H1 (cell line): ENCODE measurements around the gene ROBO2. TPM values are rescaled to one million over a fixed set of nuclear protein-coding genes. Genes with fewer than 3 reads are reported as not detected.

Experiments used
- CTCF ChIA-PET: fragments of 300-600 bp; sonication (Branson Sonifier 250); formaldehyde crosslinking; loops from one replicate; lab custom pipeline; 2021; ENCODE audit not compliant: partially characterized antibody; lab: Charles Lee
- POLR2A ChIA-PET: fragments of 300-600 bp; sonication (Branson Sonifier 250); formaldehyde crosslinking; loops from one replicate; lab custom pipeline; 2021; ENCODE audit warnings: inconsistent platforms; ENCODE audit not compliant: partially characterized antibody; lab: Charles Lee
- DNase-seq, 2 experiments: peaks; one replicate each; pipeline versions ENCODE4 v3.0.0 to v3.0.0-alpha.2; 2010 to 2022; ENCODE audit warnings: low spot score in 2 of 2, low read depth in 1 of 2, mixed read lengths in 1 of 2
- FAIRE-seq: peaks from 2 replicates; lab custom pipeline; 2011; peaks lifted over from hg19 to GRCh38; lab: Jason Lieb, UNC
- H2AFZ ChIP-seq: 2 replicates; pipeline ENCODE4 v1.8.1; 2012; ENCODE audit warnings: low read length, inconsistent platforms
- H2AK5ac ChIP-seq: 2 replicates; pipeline ENCODE4 v1.6.1; 2013; ENCODE audit warnings: low read depth, low read length
- H2BK120ac ChIP-seq: replicated peaks from 2 replicates; pipeline ENCODE3; 2013; ENCODE audit warnings: low read depth, low read length, inconsistent platforms
- H2BK12ac ChIP-seq: 2 replicates; pipeline ENCODE4 v1.6.1; 2013; ENCODE audit warnings: low read depth, low read length
- H2BK15ac ChIP-seq: 2 replicates; pipeline ENCODE4 v1.6.1; 2013; ENCODE audit warnings: low read length
- H2BK20ac ChIP-seq: 2 replicates; pipeline ENCODE4 v1.6.1; 2013; ENCODE audit warnings: low read length
- H2BK5ac ChIP-seq: 2 replicates; pipeline ENCODE4 v1.6.1; 2013; ENCODE audit warnings: low read depth, low read length
- H3K14ac ChIP-seq: 2 replicates; pipeline ENCODE4 v1.6.1; 2013; ENCODE audit warnings: inconsistent platforms; ENCODE audit not compliant: insufficient read length
- H3K18ac ChIP-seq: 2 replicates; pipeline ENCODE4 v1.6.1; 2013; ENCODE audit warnings: low read length; ENCODE audit errors: extremely low read depth
- H3K23ac ChIP-seq: 2 replicates; pipeline ENCODE4 v1.6.1; 2013; ENCODE audit warnings: inconsistent platforms; ENCODE audit not compliant: insufficient read length
- H3K23me2 ChIP-seq: 2 replicates; pipeline ENCODE4 v1.6.1; 2013; ENCODE audit warnings: low read depth, low read length
- H3K27ac ChIP-seq: 2 replicates; pipeline ENCODE4 v1.6.1; 2011; ENCODE audit warnings: low read depth, low read length, inconsistent platforms
- H3K27me3 ChIP-seq, 4 experiments: replicated peaks in 1 of 4; 1 replicate in 1 of 4; 2 replicates in 3 of 4; pipeline versions ENCODE4 v1.6.1 to v1.8.1; 2011 to 2013; ENCODE audit warnings: low read length in 3 of 4, mild to moderate bottlenecking in 3 of 4, inconsistent platforms in 2 of 4, mixed read lengths in 2 of 4, moderate library complexity in 1 of 4; ENCODE audit not compliant: control insufficient read depth in 3 of 4, insufficient read depth in 3 of 4; ENCODE audit errors: extremely low read depth in 1 of 4
- H3K36me3 ChIP-seq, 4 experiments: 2 replicates each; pipeline versions ENCODE4 v1.6.1 to v1.8.1; 2011 to 2013; ENCODE audit warnings: mild to moderate bottlenecking in 4 of 4, low read length in 3 of 4, moderate library complexity in 2 of 4, control low read depth in 1 of 4, inconsistent platforms in 1 of 4; ENCODE audit not compliant: insufficient read depth in 4 of 4, control insufficient read depth in 2 of 4
- H3K4ac ChIP-seq: replicated peaks from 2 replicates; pipeline ENCODE3; 2013; ENCODE audit warnings: low read length, low read depth, mixed read lengths, inconsistent platforms; ENCODE audit not compliant: insufficient read length
- H3K4me1 ChIP-seq, 4 experiments: replicated peaks in 1 of 4; 1 replicate in 1 of 4; 2 replicates in 3 of 4; pipeline versions ENCODE4 v1.6.1 to v1.8.1; 2011 to 2013; ENCODE audit warnings: low read length in 3 of 4, inconsistent platforms in 2 of 4, mixed read lengths in 1 of 4; ENCODE audit not compliant: insufficient read depth in 4 of 4, control insufficient read depth in 3 of 4
- H3K4me2 ChIP-seq, 2 experiments: 2 replicates each; pipeline versions ENCODE4 v1.6.1 to v1.8.1; 2011 to 2013; ENCODE audit warnings: low read depth in 2 of 2, low read length in 2 of 2, control low read depth in 1 of 2, inconsistent platforms in 1 of 2, mild to moderate bottlenecking in 1 of 2; ENCODE audit not compliant: insufficient read depth in 1 of 2
- H3K4me3 ChIP-seq, 4 experiments: fragments of 200-600, 300-600 bp in 1 of 4; sonication (generic), shearing (Covaris generic), sonication (Bioruptor Twin) in 1 of 4; 2 replicates each; pipeline versions ENCODE4 v1.5.1 to v1.8.1; 2011 to 2016; ENCODE audit warnings: low read length in 4 of 4, low read depth in 3 of 4, control low read depth in 2 of 4, inconsistent platforms in 2 of 4, mild to moderate bottlenecking in 2 of 4, mixed read lengths in 1 of 4, moderate library complexity in 1 of 4; ENCODE audit not compliant: insufficient read depth in 2 of 4; ENCODE audit errors: extremely low read depth in 1 of 4
- H3K56ac ChIP-seq: replicated peaks from 2 replicates; pipeline ENCODE3; 2013; ENCODE audit warnings: low read depth, mild to moderate bottlenecking, mixed read lengths, low read length, inconsistent platforms; ENCODE audit not compliant: insufficient read length
- H3K79me1 ChIP-seq: 2 replicates; pipeline ENCODE4 v1.6.1; 2013; ENCODE audit warnings: low read depth, low read length, control low read depth
- H3K79me2 ChIP-seq, 2 experiments: 2 replicates each; pipeline versions ENCODE4 v1.6.1 to v1.8.1; 2012 to 2013; ENCODE audit warnings: low read length in 2 of 2, mild to moderate bottlenecking in 2 of 2, inconsistent platforms in 1 of 2; ENCODE audit not compliant: insufficient read depth in 2 of 2, control insufficient read depth in 1 of 2
- H3K9ac ChIP-seq, 4 experiments: replicated peaks in 1 of 4; 1 replicate in 1 of 4; 2 replicates in 3 of 4; pipeline versions ENCODE4 v1.6.1 to v1.8.1; 2011 to 2013; ENCODE audit warnings: low read depth in 3 of 4, low read length in 3 of 4, control low read depth in 2 of 4, mild to moderate bottlenecking in 2 of 4, moderate library complexity in 2 of 4, inconsistent platforms in 1 of 4; ENCODE audit errors: extremely low read depth in 1 of 4
- H3K9me3 ChIP-seq, 2 experiments: 2 replicates each; pipeline versions ENCODE4 v1.6.1 to v1.8.1; 2012 to 2013; ENCODE audit warnings: mild to moderate bottlenecking in 2 of 2, moderate library complexity in 2 of 2, control low read depth in 1 of 2, inconsistent platforms in 1 of 2, low read depth in 1 of 2, low read length in 1 of 2, mixed read lengths in 1 of 2; ENCODE audit not compliant: insufficient read depth in 2 of 2
- H4K20me1 ChIP-seq, 2 experiments: replicated peaks in 1 of 2; 2 replicates each; pipeline versions ENCODE3 to v1.8.1; 2011 to 2013; ENCODE audit warnings: inconsistent platforms in 2 of 2, low read length in 2 of 2, mild to moderate bottlenecking in 1 of 2; ENCODE audit not compliant: insufficient read depth in 2 of 2, control insufficient read depth in 1 of 2
- H4K5ac ChIP-seq: 2 replicates; pipeline ENCODE4 v1.6.1; 2013; ENCODE audit warnings: low read length, low read depth, mixed read lengths, inconsistent platforms; ENCODE audit not compliant: insufficient read length
- H4K8ac ChIP-seq: 2 replicates; pipeline ENCODE4 v1.8.0; 2013; ENCODE audit warnings: mild to moderate bottlenecking, moderate library complexity, low read length, inconsistent platforms; ENCODE audit not compliant: insufficient read depth; ENCODE audit errors: extremely low read depth
- H4K91ac ChIP-seq: replicated peaks from 2 replicates; pipeline ENCODE3; 2013; ENCODE audit warnings: low read length, mixed read lengths, inconsistent platforms; ENCODE audit not compliant: insufficient read length
- CBX5 ChIP-seq: fragments of 300-800, 300-1000 bp; sonication (generic); IDR thresholded peaks from 2 replicates; pipeline ENCODE4 v1.7.1; 2016; ENCODE audit warnings: antibody characterized with exemption, low read length, low read depth
- CBX8 ChIP-seq: fragments of 300-800, 300-1000 bp; sonication (generic); IDR thresholded peaks from 2 replicates; pipeline ENCODE4 v1.7.1; 2016; ENCODE audit warnings: low read depth, low read length, borderline replicate concordance
- CHD1 ChIP-seq: IDR thresholded peaks from 2 replicates; pipeline ENCODE4 v1.6.1; 2012; ENCODE audit warnings: low read depth, low read length, improper control_type of control experiment
- CHD2 ChIP-seq: IDR thresholded peaks from 2 replicates; pipeline ENCODE4 v1.6.1; 2012; ENCODE audit warnings: low read length, improper control_type of control experiment
- HDAC6 ChIP-seq: IDR thresholded peaks from one replicate; pipeline ENCODE4 v1.7.1; 2012; ENCODE audit warnings: low read depth, mild to moderate bottlenecking, inconsistent platforms, low read length, moderate library complexity
- RXRA ChIP-seq: IDR thresholded peaks from 2 replicates; pipeline ENCODE4 v1.6.1; 2011; ENCODE audit warnings: low read depth, mild to moderate bottlenecking, low read length, moderate library complexity; ENCODE audit not compliant: insufficient read depth
- SRF ChIP-seq: IDR thresholded peaks from 2 replicates; pipeline ENCODE4 v1.6.1; 2011; ENCODE audit warnings: mild to moderate bottlenecking, low read depth, low read length, moderate library complexity
- WGBS, 2 experiments: shearing (Covaris generic) in 1 of 2; methylation state at CpG; one replicate each; pipeline versions ENCODE4 v1.1.6 to v1.1.7; 2013 to 2015; ENCODE audit warnings: low lambda C conversion rate in 2 of 2, mixed read lengths in 2 of 2, inconsistent platforms in 1 of 2, low coverage in 1 of 2, missing lambda C conversion rate in 1 of 2; ENCODE audit not compliant: insufficient replicate concordance in 2 of 2, insufficient coverage in 1 of 2, insufficient read length in 1 of 2; ENCODE audit errors: extremely low coverage in 1 of 2, missing lambda C conversion rate in 1 of 2; 5-methylcytosine and 5-hydroxymethylcytosine counted together
- polyA plus RNA-seq, 7 experiments: library from polyadenylated mRNA; depleted of rRNA in 3 of 7; stranded (reverse) in 5 of 7; unstranded in 2 of 7; fragments of >200 nt in 5 of 7; fragments of 200-250 nt in 2 of 7; gene quantifications; 1 replicate in 5 of 7; 2 replicates in 1 of 7; 4 replicates in 1 of 7; pipeline versions ENCODE4 v1.2.1 to v1.2.3, GENCODE V29; 2011 to 2013; ENCODE audit warnings: missing spikeins in 2 of 7, mixed read lengths in 2 of 7
- total RNA-seq: library from RNA; stranded (reverse); fragmentation: NEBNext Ultra II Directional; extraction: Animal tissue kit (Norgen Biotek cat#: 25700); gene quantifications from 2 replicates; pipeline ENCODE4 v1.2.1, GENCODE V29; 2021

ROBO2 gene
- total and polyA plus RNA-seq, 2 of the 8 experiments (the other 6 are each of a cell fraction or from before 2014, with no cell fraction given): 1.5 to 2.9 TPM

DNA sequence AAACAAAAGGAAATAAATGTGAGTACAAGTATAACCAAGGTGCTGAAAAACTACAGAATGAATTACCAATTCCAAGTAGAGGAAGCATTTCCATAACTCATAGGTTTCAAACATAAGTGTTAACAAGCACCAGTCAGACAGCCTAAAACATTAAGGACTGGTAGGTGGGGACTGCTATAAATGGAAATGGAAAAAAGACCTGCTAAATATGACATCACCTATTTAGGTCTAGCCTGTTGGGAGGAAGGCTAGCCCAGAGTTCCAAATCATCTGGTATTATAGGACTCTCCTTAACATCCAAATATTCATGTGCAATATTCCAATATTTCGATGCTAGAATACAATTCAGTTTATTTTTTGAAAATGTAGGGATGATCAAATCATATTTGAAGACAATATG lies 560.0 kb downstream of the ROBO2 start:
- Histone ChIP-seq H4K5ac (no peak overlapping the region), H3K18ac (no peak overlapping the region), H3K23ac (no peak overlapping the region), H2BK15ac (no peak overlapping the region)
- TF ChIP-seq RXRA: no peak
- no peak for TF ChIP-seq CHD2
- TF ChIP-seq HDAC6: no peak
- TF ChIP-seq CBX8: no peak
- TF ChIP-seq SRF: no peak
- TF ChIP-seq CBX5: no peak
- TF ChIP-seq CHD1: no peak
- TF ChIP-seq, all 59 proteins: peak for 0
- Histone ChIP-seq H3K4ac (no peak overlapping the region), H2BK5ac (no peak overlapping the region), H3K79me1 (no peaks in the 10 kb centered on the region), H3K23me2 (no peaks in the 10 kb centered on the region), H2BK12ac (no peak overlapping the region), H4K91ac (no peak overlapping the region), H3K9me3 (no peaks in the 10 kb centered on the region), H3K36me3 (no peaks in the 10 kb centered on the region), H3K27ac (no peak overlapping the region), H3K14ac (no peak overlapping the region), H3K27me3 (no peaks in the 10 kb centered on the region), H3K56ac (no peak overlapping the region), H3K4me3 (no peak overlapping the region), H2AK5ac (no peak overlapping the region), H3K79me2 (no peaks in the 10 kb centered on the region), H2BK20ac (no peak overlapping the region), H3K4me1 (no peaks in the 10 kb centered on the region), H3K9ac (no peak overlapping the region), H4K8ac (no peak overlapping the region), H4K20me1 (no peaks in the 10 kb centered on the region), H3K4me2 (no peak overlapping the region), H2BK120ac (no peak overlapping the region), H2AFZ (no peak overlapping the region)
- 92% methylated on average over 1 of the region's 1 CpG; no CpG with 5 or more reads in 1 of the 2 experiments for WGBS, 2 experiments
- DNase-seq (no peak), FAIRE-seq (no peak)
- POLR2A ChIA-PET: no interaction called here
- CTCF ChIA-PET: no interaction called here
